HepG2 (cell line): ENCODE measurements around the gene MEF2B. TPM values are rescaled to one million over a fixed set of nuclear protein-coding genes. Genes with fewer than 3 reads are reported as not detected.
A peak's percentile ranks its signal among the peaks of the same experiment; 100 is the strongest.

ENCODE experiments used
- ATRX ChIP-seq: sonication (generic); formaldehyde crosslinking; IDR thresholded peaks from 2 replicates; pipeline ENCODE4 v1.4.0; 2020; ENCODE audit warnings: missing genetic modification reagents, borderline replicate concordance
- ELF1 ChIP-seq: sonication (generic); formaldehyde crosslinking; IDR thresholded peaks from 2 replicates; pipeline ENCODE4 v1.4.0; 2020; ENCODE audit warnings: missing genetic modification reagents
- EZH2 ChIP-seq: conservative IDR thresholded peaks from 2 replicates; pipeline ENCODE4 v1.6.1; 2012; ENCODE audit warnings: mild to moderate bottlenecking, low read depth, low read length, moderate library complexity
- GPN1 ChIP-seq: sonication (generic); formaldehyde crosslinking; IDR thresholded peaks from 2 replicates; pipeline ENCODE4 v1.5.1; 2020; ENCODE audit warnings: missing genetic modification reagents, borderline replicate concordance
- HNRNPLL ChIP-seq: fragments of 200-400 bp; formaldehyde crosslinking; IDR thresholded peaks from 2 replicates; pipeline ENCODE4 v1.6.1; 2017; ENCODE audit warnings: mild to moderate bottlenecking, low read depth, low read length; ENCODE audit not compliant: poor library complexity, severe bottlenecking
- IKZF4 ChIP-seq: sonication (generic); formaldehyde crosslinking; IDR thresholded peaks from 2 replicates; pipeline ENCODE4 v1.5.1; 2020; ENCODE audit warnings: borderline replicate concordance, mild to moderate bottlenecking, low read depth, missing genetic modification reagents; ENCODE audit errors: not compliant biosample characterization
- NCOA1 ChIP-seq: sonication (generic); formaldehyde crosslinking; IDR thresholded peaks from 2 replicates; pipeline ENCODE4 v1.9.0; 2021; ENCODE audit warnings: missing genetic modification reagents
- NFATC3 ChIP-seq: sonication (generic); formaldehyde crosslinking; IDR thresholded peaks from 2 replicates; pipeline ENCODE4 v1.5.1; 2020; ENCODE audit warnings: mild to moderate bottlenecking, missing genetic modification reagents
- NFYC ChIP-seq: IDR thresholded peaks from 2 replicates; pipeline ENCODE4 v1.6.1; 2016; ENCODE audit warnings: missing genetic modification reagents, missing compliant biosample characterization
- NR1H2 ChIP-seq: sonication (generic); formaldehyde crosslinking; IDR thresholded peaks from 2 replicates; pipeline ENCODE4 v1.8.1; 2022; ENCODE audit warnings: low read depth, missing genetic modification reagents, borderline replicate concordance
- NRL ChIP-seq: sonication (generic); formaldehyde crosslinking; IDR thresholded peaks from 2 replicates; pipeline ENCODE4 v1.5.0; 2020; ENCODE audit warnings: missing genetic modification reagents, mild to moderate bottlenecking, moderate library complexity, borderline replicate concordance
- RBM39 ChIP-seq: fragments of 200-400 bp; formaldehyde crosslinking; IDR thresholded peaks from one replicate; pipeline ENCODE4 v1.6.1; 2018; ENCODE audit warnings: antibody characterized with exemption, mild to moderate bottlenecking, low read depth, low read length; ENCODE audit not compliant: poor library complexity, severe bottlenecking
- REPIN1 ChIP-seq: sonication (generic); formaldehyde crosslinking; IDR thresholded peaks from 2 replicates; pipeline ENCODE4 v1.8.0; 2022; ENCODE audit warnings: missing genetic modification reagents, low read depth, mild to moderate bottlenecking, borderline replicate concordance
- RXRB ChIP-seq: IDR thresholded peaks from 2 replicates; pipeline ENCODE4 v1.6.1; 2016; ENCODE audit warnings: borderline replicate concordance, missing genetic modification reagents, missing compliant biosample characterization
- SALL1 ChIP-seq: sonication (generic); formaldehyde crosslinking; IDR thresholded peaks from 2 replicates; pipeline ENCODE4 v1.8.0; 2022; ENCODE audit warnings: mild to moderate bottlenecking, missing genetic modification reagents
- SMAD9 ChIP-seq: sonication (generic); formaldehyde crosslinking; IDR thresholded peaks from 2 replicates; pipeline ENCODE4 v1.5.1; 2020; ENCODE audit warnings: mild to moderate bottlenecking, missing genetic modification reagents
- SMARCE1 ChIP-seq: fragments of 450-650 bp; IDR thresholded peaks from 2 replicates; pipeline ENCODE4 v1.6.1; 2017; ENCODE audit warnings: borderline replicate concordance
- ZFX ChIP-seq: sonication (generic); formaldehyde crosslinking; IDR thresholded peaks from 2 replicates; pipeline ENCODE4 v1.4.0; 2020; ENCODE audit warnings: mild to moderate bottlenecking, low read depth, missing genetic modification reagents, moderate library complexity
- ZNF124 ChIP-seq: sonication (generic); formaldehyde crosslinking; IDR thresholded peaks from 2 replicates; pipeline ENCODE4 v1.4.0; 2020; ENCODE audit warnings: missing genetic modification reagents
- ZNF235 ChIP-seq: sonication (generic); formaldehyde crosslinking; IDR thresholded peaks from 2 replicates; pipeline ENCODE4 v1.8.1; 2023; ENCODE audit warnings: mild to moderate bottlenecking, missing genetic modification reagents, borderline replicate concordance
- ZNF446 ChIP-seq: sonication (generic); formaldehyde crosslinking; IDR thresholded peaks from 2 replicates; pipeline ENCODE4 v1.5.0; 2020; ENCODE audit warnings: mild to moderate bottlenecking, missing genetic modification reagents
- ZNF839 ChIP-seq: sonication (generic); formaldehyde crosslinking; IDR thresholded peaks from 2 replicates; pipeline ENCODE4 v1.4.0; 2020; ENCODE audit warnings: missing genetic modification reagents, mild to moderate bottlenecking, borderline replicate concordance
- polyA plus RNA-seq, 8 experiments: library from polyadenylated mRNA; depleted of rRNA in 3 of 8; stranded (reverse) in 7 of 8; unstranded in 1 of 8; fragments of >200 nt; fragmentation: Illumina TruSeq in 4 of 8; extraction: Trizol in 4 of 8; gene quantifications; 2 replicates each; pipeline versions ENCODE4 v1.2.1 to v1.2.3, GENCODE V29; 2011 to 2016; ENCODE audit warnings: low read depth in 4 of 8, missing spikeins in 1 of 8, mixed read lengths in 1 of 8; ENCODE audit not compliant: insufficient read depth in 1 of 8
- total RNA-seq, 5 experiments: library from RNA; depleted of rRNA; stranded (reverse); fragments of >200 nt; fragmentation: Illumina TruSeq; extraction: Trizol; gene quantifications; 2 replicates each; pipeline ENCODE4 v1.2.3, GENCODE V29; 2016; ENCODE audit warnings: low read depth in 1 of 5
- TF ChIP-seq, protein P1 (sequence below): sonication (generic); formaldehyde crosslinking; IDR thresholded peaks from 2 replicates; pipeline ENCODE4 v1.4.0; 2020; ENCODE audit warnings: mild to moderate bottlenecking, missing genetic modification reagents
- TF ChIP-seq, protein P2 (sequence below): sonication (generic); formaldehyde crosslinking; IDR thresholded peaks from 2 replicates; pipeline ENCODE4 v1.5.1; 2020; ENCODE audit warnings: mild to moderate bottlenecking, missing genetic modification reagents, borderline replicate concordance
- TF ChIP-seq, protein P3 (sequence below): sonication (generic); formaldehyde crosslinking; IDR thresholded peaks from 2 replicates; pipeline ENCODE4 v1.8.1; 2023; ENCODE audit warnings: mild to moderate bottlenecking, missing genetic modification reagents, borderline replicate concordance
- TF ChIP-seq, protein P4 (sequence below): sonication (generic); formaldehyde crosslinking; IDR thresholded peaks from 2 replicates; pipeline ENCODE4 v1.5.0; 2020; ENCODE audit warnings: missing genetic modification reagents

Gene MEF2B
- total and polyA plus RNA-seq, 2 of the 13 experiments (the other 11 are each of a cell fraction or from before 2014, with no cell fraction given) = 1.2 to 1.7 TPM

DNA sequence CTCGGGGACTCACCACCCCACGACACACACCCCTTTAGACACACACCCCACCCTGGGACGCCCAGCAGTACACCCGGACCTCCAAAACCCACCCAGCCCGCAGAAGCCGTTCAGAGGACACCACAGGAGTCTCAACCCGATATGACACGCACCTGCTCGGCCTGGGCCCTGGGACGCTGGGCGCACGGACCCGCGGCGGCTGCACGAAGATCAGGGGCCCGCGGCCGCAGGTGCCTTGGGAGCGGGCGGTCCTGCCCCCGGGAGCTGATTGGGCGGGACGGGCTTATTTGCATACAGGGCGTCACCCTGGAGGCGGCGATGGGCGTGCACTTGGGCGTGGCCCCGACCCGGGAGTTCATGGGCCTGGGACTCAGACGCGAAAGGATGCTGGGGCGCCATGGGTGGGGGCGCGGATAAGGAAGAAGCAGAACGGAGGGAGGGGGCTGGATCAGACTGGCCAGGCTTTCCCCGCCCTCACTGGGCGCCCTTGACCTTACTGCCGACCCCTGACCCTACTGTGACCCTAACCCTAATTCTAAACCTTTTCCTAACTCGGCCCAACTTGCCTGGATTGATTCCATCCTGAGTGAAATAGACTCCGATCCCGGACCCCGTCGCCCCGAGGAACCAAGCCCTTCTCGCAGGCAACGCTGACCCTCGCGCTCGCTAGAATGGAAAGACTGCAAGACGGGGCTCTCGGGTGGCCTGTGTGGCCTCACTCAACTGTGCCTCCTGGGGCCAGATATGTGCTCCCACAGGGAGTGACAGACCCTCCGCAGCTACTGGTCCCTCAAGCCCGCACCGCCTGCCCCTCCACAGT is at the start of gene MEF2B (continued):
- TF ChIP-seq SALL1 = 0 out of 2 replicates have a peak, but pooled peaks have one; percentile 11
- TF ChIP-seq NCOA1 = no peak
- no peak for TF ChIP-seq NR1H2
- TF ChIP-seq RXRB (CRISPR knock-in tag) = no peak
- TF ChIP-seq, protein P1, sequence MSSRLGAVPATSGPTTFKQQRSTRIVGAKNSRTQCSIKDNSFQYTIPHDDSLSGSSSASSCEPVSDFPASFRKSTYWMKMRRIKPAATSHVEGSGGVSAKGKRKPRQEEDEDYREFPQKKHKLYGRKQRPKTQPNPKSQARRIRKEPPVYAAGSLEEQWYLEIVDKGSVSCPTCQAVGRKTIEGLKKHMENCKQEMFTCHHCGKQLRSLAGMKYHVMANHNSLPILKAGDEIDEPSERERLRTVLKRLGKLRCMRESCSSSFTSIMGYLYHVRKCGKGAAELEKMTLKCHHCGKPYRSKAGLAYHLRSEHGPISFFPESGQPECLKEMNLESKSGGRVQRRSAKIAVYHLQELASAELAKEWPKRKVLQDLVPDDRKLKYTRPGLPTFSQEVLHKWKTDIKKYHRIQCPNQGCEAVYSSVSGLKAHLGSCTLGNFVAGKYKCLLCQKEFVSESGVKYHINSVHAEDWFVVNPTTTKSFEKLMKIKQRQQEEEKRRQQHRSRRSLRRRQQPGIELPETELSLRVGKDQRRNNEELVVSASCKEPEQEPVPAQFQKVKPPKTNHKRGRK (CRISPR knock-in tag) = no peak
- TF ChIP-seq REPIN1 = no peak
- TF ChIP-seq NFYC (CRISPR knock-in tag) = peak; percentile 65
- TF ChIP-seq ZNF446 (CRISPR knock-in tag) = no peak
- no peak for TF ChIP-seq NRL (CRISPR knock-in tag)
- no peak for TF ChIP-seq ZNF235 (CRISPR knock-in tag)
- TF ChIP-seq, protein P2, sequence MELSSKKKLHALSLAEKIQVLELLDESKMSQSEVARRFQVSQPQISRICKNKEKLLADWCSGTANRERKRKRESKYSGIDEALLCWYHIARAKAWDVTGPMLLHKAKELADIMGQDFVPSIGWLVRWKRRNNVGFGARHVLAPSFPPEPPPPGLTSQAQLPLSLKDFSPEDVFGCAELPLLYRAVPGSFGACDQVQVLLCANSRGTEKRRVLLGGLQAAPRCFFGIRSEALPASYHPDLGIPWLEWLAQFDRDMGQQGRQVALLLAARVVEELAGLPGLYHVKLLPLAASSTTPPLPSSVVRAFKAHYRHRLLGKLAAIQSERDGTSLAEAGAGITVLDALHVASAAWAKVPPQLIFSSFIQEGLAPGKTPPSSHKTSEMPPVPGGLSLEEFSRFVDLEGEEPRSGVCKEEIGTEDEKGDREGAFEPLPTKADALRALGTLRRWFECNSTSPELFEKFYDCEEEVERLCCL = no peak
- TF ChIP-seq, protein P3, sequence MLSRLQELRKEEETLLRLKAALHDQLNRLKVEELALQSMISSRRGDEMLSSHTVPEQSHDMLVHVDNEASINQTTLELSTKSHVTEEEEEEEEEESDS (CRISPR knock-in tag) = no peak
- no peak for TF ChIP-seq SMARCE1
- TF ChIP-seq, protein P4, sequence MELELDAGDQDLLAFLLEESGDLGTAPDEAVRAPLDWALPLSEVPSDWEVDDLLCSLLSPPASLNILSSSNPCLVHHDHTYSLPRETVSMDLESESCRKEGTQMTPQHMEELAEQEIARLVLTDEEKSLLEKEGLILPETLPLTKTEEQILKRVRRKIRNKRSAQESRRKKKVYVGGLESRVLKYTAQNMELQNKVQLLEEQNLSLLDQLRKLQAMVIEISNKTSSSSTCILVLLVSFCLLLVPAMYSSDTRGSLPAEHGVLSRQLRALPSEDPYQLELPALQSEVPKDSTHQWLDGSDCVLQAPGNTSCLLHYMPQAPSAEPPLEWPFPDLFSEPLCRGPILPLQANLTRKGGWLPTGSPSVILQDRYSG (CRISPR knock-in tag) = no peak
- TF ChIP-seq IKZF4 (CRISPR knock-in tag) = no peak
- no peak for TF ChIP-seq RBM39
- no peak for TF ChIP-seq SMAD9 (CRISPR knock-in tag)
- TF ChIP-seq HNRNPLL = peak; percentile 56
- TF ChIP-seq ELF1 (CRISPR knock-in tag) = no peak
- TF ChIP-seq ZNF839 (CRISPR knock-in tag) = no peak
- TF ChIP-seq EZH2 = no peak
- TF ChIP-seq ATRX (CRISPR knock-in tag) = no peak
- TF ChIP-seq ZFX (CRISPR knock-in tag) = peak; percentile 67
- TF ChIP-seq ZNF124 (CRISPR knock-in tag) = 0 out of 2 replicates have a peak, but pooled peaks have one; percentile 16
- TF ChIP-seq GPN1 (CRISPR knock-in tag) = no peak
- 0 out of 2 replicates have a peak, but pooled peaks have one; percentile 34 for TF ChIP-seq NFATC3
